AG10803 (cell line): ENCODE data around the gene HYOU1.

ENCODE experiments used
- DNase-seq: peaks from one replicate; pipeline ENCODE4 v3.0.0; 2010; ENCODE audit warnings: low read depth
- H3K4me3 ChIP-seq: 2 replicates; pipeline ENCODE4 v1.5.1; 2011; ENCODE audit warnings: mild to moderate bottlenecking, low read length, control low read depth
- TF ChIP-seq, protein P1 (sequence below): conservative IDR thresholded peaks from 2 replicates; pipeline ENCODE4 v1.5.1; 2011; ENCODE audit warnings: mild to moderate bottlenecking, low read length, control low read depth, inconsistent platforms

HYOU1 gene

DNA sequence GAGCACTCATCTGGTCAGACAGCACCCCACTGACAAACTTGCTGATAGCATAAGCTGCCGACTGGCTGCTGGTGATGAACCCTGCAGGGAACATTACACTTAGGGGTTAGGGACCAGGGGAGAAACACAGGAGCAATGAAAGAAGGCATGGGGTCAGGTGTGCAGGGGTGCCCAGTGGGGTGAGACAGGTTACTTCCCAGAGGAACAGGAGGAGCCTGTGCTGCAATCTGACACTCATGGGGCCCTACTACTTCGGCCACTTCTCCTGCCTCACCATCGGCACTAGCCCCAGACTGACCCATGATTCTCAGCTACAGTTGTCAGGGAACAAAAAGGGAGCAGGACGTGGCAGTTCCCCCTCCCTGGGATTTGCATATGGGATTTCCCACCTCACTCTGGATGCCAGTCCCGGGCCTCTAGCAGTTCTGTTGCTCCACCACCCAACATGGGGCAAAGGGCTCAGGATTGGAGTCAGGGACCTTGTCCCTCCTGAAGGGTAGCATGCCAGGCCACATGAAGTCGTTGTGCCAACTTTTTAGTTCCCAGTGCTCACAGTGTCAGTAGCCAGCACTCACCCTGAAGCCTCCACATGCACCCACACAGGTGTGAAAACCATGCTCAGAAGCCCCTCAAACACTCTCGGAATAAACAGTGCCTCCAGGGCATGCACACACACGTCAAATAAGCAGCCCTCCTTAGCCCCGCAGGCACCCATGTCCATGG lies 28.5 kb downstream of the HYOU1 start:
- no peak for DNase-seq
- no peak overlapping the region for H3K4me3 ChIP-seq
- TF ChIP-seq, protein P1, sequence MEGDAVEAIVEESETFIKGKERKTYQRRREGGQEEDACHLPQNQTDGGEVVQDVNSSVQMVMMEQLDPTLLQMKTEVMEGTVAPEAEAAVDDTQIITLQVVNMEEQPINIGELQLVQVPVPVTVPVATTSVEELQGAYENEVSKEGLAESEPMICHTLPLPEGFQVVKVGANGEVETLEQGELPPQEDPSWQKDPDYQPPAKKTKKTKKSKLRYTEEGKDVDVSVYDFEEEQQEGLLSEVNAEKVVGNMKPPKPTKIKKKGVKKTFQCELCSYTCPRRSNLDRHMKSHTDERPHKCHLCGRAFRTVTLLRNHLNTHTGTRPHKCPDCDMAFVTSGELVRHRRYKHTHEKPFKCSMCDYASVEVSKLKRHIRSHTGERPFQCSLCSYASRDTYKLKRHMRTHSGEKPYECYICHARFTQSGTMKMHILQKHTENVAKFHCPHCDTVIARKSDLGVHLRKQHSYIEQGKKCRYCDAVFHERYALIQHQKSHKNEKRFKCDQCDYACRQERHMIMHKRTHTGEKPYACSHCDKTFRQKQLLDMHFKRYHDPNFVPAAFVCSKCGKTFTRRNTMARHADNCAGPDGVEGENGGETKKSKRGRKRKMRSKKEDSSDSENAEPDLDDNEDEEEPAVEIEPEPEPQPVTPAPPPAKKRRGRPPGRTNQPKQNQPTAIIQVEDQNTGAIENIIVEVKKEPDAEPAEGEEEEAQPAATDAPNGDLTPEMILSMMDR = no peak

DNA sequence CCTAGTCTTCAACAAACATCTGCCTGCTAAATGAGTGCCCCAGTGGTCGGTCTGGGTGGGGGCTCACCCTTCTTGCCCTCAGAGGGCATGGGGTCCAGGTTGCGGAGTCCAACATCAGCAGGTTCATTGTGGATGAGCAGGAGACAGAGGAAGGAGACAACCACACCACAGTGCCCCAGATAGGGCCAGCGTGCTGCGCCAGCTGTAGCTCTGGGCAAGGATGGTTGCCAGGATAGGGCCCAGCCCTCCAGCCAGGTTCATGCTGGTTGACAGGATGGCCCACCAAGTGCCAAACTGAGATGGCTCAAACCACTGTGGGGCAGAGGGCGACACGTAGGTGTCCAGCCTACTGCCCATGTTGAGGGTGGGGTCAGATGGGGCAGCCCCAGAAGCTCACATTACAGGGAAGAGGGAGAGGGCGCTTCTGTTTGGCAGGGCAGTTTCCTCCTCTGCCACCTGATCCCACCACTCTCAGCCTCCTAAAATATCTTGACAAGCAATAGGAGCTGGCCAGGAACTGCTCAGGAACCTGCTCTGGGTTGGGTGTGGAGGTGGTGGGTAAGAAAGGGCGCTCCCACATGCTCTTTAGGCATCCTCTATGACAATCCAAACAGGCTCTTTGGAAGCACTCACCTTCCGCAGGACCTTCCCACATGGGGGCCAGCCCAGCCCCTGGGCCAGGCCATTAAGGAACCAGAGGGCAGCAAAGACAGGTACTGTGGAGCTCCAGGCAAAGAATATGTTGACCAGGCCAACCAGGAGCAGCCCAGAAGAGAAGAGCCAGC lies 29.3 kb downstream of the HYOU1 start:
- H3K4me3 ChIP-seq = no peak overlapping the region
- DNase-seq = no peak
- TF ChIP-seq, protein P1 = no peak

- DNase-seq = no peak
These were observed 30.0 kb downstream of the HYOU1 start for GRCh38 chr11:119026970-119027369.

GRCh38 chr11:119025978-119026766 lies 30.8 kb downstream of the HYOU1 start:
- DNase-seq = no peak
- no peak overlapping the region for H3K4me3 ChIP-seq
- TF ChIP-seq, protein P1 = no peak

More at GRCh38 chr11:119026970-119027369, 30.0 kb downstream of the HYOU1 start:
- TF ChIP-seq, protein P1 = no peak
- H3K4me3 ChIP-seq = no peak overlapping the region

GRCh38 chr11:119025541-119025940 lies 31.5 kb downstream of the HYOU1 start:
- TF ChIP-seq, protein P1 = no peak
- DNase-seq = no peak
- H3K4me3 ChIP-seq = no peak overlapping the region

DNA sequence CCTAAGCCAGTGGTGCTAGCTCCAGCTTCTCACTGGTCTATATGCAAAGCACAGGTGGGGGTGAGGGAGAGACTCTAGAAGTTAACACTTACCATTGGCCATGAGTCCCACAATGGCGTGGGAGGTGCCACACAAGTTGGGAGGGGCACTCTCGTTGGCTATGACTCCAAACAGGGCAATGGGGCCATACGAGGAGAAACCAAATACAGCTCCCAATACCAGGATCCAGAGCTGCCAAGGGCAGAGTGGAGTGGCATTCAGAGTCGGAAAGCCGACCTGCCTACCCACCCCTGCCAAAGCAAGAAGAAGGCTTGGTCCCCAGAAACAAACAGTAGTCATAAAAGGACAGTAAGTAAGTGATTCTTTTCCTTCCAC lies 31.9 kb downstream of the HYOU1 start:
- H3K4me3 ChIP-seq = no peak overlapping the region
- DNase-seq = no peak
- TF ChIP-seq, protein P1 = no peak
